ENCODE results near the gene CLN6. TPM values are rescaled to one million over a fixed set of nuclear protein-coding genes. Genes with fewer than 3 reads are reported as not detected.

CLN6 gene
- total RNA-seq, 1 experiment from 2014 or later, result 71.9 TPM

DNA sequence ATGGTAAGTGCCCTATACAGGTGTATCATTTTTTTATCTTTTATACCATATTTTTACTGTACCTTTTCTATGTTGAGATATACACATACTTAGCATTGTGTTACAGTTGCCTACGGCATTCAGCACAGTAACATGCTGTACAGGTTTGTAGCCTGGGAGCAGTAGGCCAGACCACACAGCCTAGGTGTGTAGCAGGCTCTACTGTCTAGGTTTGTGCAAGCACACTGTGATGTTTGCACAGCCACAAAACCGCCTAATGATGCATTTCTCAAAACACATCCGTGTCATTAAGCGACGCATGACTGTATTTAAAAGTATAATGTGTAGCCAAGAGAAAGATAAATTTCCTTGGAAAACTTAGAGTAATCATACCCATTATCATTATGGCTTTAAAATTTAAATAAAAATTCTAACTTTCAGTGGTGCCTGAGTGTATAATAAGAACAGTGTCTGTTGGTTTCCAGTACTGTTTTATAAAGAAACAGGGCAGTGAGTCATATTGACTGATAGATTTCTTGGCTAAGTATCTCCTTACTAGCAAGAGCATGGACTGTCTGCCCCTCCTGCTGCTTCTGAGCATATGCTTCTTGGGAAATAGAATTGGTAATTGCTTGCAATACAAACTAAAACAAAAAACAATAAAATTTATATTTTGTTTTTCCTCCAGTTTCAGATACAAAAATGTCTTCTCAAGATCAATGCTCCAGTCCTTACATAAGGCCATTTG is 42.7 kb downstream of the CLN6 start:
- Mint-ChIP-seq H3K36me3 (ENCODE audit: insufficient read depth in 1 of 3, low read depth in 3 of 3) (peaks cover 11 to 47% (median 42%) of the 10 kb centered on the region in 3 experiments; a peak in 6 of 7 replicates), H3K4me1 (peaks cover 8 to 11% of the 10 kb centered on the region in 2 experiments), H3K9me3 (no peaks in the 10 kb centered on the region), H3K27me3 (ENCODE audit: low read depth) (no peaks in the 10 kb centered on the region), H3K4me3 (no peak overlapping the region), H3K27ac (no peak overlapping the region)
- Histone ChIP-seq H2AK5ac (ENCODE audit: insufficient read length, low read length) (no peak overlapping the region), H3K4me1 (ENCODE audit: insufficient read depth, low read length) (no peaks in the 10 kb centered on the region; the same call in 1 of the 2 replicates), H3K4me2 (ENCODE audit: insufficient read depth, insufficient read length, low read length) (no peak overlapping the region), H2BK15ac (ENCODE audit: low read depth, low read length) (no peak overlapping the region), H2BK120ac (ENCODE audit: low read depth, low read length, poor library complexity, severe bottlenecking) (no peak overlapping the region), H2AFZ (ENCODE audit: low read length) (no peak overlapping the region), H2BK20ac (ENCODE audit: low read depth, low read length, poor library complexity, severe bottlenecking) (no peak overlapping the region), H2BK12ac (ENCODE audit: insufficient read length, low read depth, low read length) (no peak overlapping the region), H3K4ac (ENCODE audit: low read depth, low read length) (no peak overlapping the region), H4K5ac (ENCODE audit: insufficient read length, low read depth, low read length) (no peak overlapping the region), H3K79me1 (ENCODE audit: insufficient read depth, low read depth, low read length, poor library complexity, severe bottlenecking) (no peaks in the 10 kb centered on the region), H3K56ac (ENCODE audit: insufficient read length, low read depth, low read length) (no peak overlapping the region), H4K91ac (ENCODE audit: insufficient read length, low read depth, low read length) (no peak overlapping the region), H4K8ac (replicated peaks; ENCODE audit: insufficient read length, low read depth, low read length) (no peak overlapping the region), H3K27me3 (ENCODE audit: insufficient read depth, low read length) (no peaks in the 10 kb centered on the region), H3T11ph (ENCODE audit: low read length) (no peak overlapping the region), H3K23ac (ENCODE audit: insufficient read length, low read depth, low read length) (no peak overlapping the region), H3K79me2 (ENCODE audit: insufficient read depth, low read length) (no peaks in the 10 kb centered on the region), H3K18ac (ENCODE audit: insufficient read length, low read depth, low read length) (no peak overlapping the region), H3K9ac (ENCODE audit: extremely low read depth, insufficient read length, low read length) (no peak overlapping the region), H3K23me2 (ENCODE audit: insufficient read length, low read depth, low read length, poor library complexity, severe bottlenecking) (no peaks in the 10 kb centered on the region), H3K27ac (ENCODE audit: insufficient read length, low read depth, low read length) (no peak overlapping the region), H4K20me1 (ENCODE audit: control insufficient read depth, insufficient read depth, insufficient read length) (no peaks in the 10 kb centered on the region), H3K9me3 (ENCODE audit: control insufficient read depth, low read depth, low read length) (no peaks in the 10 kb centered on the region), H3K14ac (ENCODE audit: insufficient read depth, low read length) (no peak overlapping the region), H2BK5ac (ENCODE audit: insufficient read length, low read length) (no peak overlapping the region)
- WGBS (ENCODE audit: extremely low coverage, insufficient read length, low lambda C conversion rate), result no CpG with 5 or more reads among the region's 5 CpGs
- DNase-seq, result no peak
- TF ChIP-seq, protein P1, sequence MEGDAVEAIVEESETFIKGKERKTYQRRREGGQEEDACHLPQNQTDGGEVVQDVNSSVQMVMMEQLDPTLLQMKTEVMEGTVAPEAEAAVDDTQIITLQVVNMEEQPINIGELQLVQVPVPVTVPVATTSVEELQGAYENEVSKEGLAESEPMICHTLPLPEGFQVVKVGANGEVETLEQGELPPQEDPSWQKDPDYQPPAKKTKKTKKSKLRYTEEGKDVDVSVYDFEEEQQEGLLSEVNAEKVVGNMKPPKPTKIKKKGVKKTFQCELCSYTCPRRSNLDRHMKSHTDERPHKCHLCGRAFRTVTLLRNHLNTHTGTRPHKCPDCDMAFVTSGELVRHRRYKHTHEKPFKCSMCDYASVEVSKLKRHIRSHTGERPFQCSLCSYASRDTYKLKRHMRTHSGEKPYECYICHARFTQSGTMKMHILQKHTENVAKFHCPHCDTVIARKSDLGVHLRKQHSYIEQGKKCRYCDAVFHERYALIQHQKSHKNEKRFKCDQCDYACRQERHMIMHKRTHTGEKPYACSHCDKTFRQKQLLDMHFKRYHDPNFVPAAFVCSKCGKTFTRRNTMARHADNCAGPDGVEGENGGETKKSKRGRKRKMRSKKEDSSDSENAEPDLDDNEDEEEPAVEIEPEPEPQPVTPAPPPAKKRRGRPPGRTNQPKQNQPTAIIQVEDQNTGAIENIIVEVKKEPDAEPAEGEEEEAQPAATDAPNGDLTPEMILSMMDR (conservative IDR thresholded peaks at IDR 0.05), result no peak

All from H9 (cell line).